GM23338 (cell line): ENCODE results near the gene PRKCI.

Experiments
- EZH2phosphoT487 ChIP-seq: fragments of 200-600 bp; sonication (generic); IDR thresholded peaks from one replicate; pipeline ENCODE4 v1.8.1; 2018; ENCODE audit warnings: antibody characterized with exemption; ENCODE audit not compliant: unreplicated experiment
- POLR2AphosphoS5 ChIP-seq: IDR thresholded peaks from 2 replicates; pipeline ENCODE4 v1.6.1; 2016; ENCODE audit warnings: antibody characterized with exemption, low read depth
- ZNF331 ChIP-seq: fragments of 250-450 bp; sonication (Bioruptor Pico); IDR thresholded peaks from 2 replicates; pipeline ENCODE4 v1.5.0; 2020; ENCODE audit warnings: low read depth, mild to moderate bottlenecking, moderate library complexity
- TF ChIP-seq, protein P1 (sequence below): IDR thresholded peaks from one replicate; pipeline ENCODE4 v1.6.1; 2018; ENCODE audit warnings: antibody characterized with exemption; ENCODE audit not compliant: unreplicated experiment
- TF ChIP-seq, protein P2 (sequence below), 2 experiments: fragments of 200-600 bp in 1 of 2; sonication (generic) in 1 of 2; conservative IDR thresholded peaks; 2 replicates each; pipeline versions ENCODE4 v1.5.1 to v1.6.1; 2016 to 2017; ENCODE audit warnings: antibody characterized with exemption in 2 of 2, low read depth in 2 of 2, mild to moderate bottlenecking in 2 of 2, moderate library complexity in 1 of 2

GRCh38 chr3:170226426-170226960, 4.3 kb downstream of the PRKCI start:
- TF ChIP-seq, protein P1, sequence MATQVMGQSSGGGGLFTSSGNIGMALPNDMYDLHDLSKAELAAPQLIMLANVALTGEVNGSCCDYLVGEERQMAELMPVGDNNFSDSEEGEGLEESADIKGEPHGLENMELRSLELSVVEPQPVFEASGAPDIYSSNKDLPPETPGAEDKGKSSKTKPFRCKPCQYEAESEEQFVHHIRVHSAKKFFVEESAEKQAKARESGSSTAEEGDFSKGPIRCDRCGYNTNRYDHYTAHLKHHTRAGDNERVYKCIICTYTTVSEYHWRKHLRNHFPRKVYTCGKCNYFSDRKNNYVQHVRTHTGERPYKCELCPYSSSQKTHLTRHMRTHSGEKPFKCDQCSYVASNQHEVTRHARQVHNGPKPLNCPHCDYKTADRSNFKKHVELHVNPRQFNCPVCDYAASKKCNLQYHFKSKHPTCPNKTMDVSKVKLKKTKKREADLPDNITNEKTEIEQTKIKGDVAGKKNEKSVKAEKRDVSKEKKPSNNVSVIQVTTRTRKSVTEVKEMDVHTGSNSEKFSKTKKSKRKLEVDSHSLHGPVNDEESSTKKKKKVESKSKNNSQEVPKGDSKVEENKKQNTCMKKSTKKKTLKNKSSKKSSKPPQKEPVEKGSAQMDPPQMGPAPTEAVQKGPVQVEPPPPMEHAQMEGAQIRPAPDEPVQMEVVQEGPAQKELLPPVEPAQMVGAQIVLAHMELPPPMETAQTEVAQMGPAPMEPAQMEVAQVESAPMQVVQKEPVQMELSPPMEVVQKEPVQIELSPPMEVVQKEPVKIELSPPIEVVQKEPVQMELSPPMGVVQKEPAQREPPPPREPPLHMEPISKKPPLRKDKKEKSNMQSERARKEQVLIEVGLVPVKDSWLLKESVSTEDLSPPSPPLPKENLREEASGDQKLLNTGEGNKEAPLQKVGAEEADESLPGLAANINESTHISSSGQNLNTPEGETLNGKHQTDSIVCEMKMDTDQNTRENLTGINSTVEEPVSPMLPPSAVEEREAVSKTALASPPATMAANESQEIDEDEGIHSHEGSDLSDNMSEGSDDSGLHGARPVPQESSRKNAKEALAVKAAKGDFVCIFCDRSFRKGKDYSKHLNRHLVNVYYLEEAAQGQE = no peak
- TF ChIP-seq, protein P2, sequence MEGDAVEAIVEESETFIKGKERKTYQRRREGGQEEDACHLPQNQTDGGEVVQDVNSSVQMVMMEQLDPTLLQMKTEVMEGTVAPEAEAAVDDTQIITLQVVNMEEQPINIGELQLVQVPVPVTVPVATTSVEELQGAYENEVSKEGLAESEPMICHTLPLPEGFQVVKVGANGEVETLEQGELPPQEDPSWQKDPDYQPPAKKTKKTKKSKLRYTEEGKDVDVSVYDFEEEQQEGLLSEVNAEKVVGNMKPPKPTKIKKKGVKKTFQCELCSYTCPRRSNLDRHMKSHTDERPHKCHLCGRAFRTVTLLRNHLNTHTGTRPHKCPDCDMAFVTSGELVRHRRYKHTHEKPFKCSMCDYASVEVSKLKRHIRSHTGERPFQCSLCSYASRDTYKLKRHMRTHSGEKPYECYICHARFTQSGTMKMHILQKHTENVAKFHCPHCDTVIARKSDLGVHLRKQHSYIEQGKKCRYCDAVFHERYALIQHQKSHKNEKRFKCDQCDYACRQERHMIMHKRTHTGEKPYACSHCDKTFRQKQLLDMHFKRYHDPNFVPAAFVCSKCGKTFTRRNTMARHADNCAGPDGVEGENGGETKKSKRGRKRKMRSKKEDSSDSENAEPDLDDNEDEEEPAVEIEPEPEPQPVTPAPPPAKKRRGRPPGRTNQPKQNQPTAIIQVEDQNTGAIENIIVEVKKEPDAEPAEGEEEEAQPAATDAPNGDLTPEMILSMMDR (conservative IDR thresholded peaks at IDR 0.05; ENCODE audit: low read depth in 2 of 2) = no peak
- TF ChIP-seq EZH2phosphoT487 (no peak), POLR2AphosphoS5 (no peak), ZNF331 (CRISPR knock-in tag) (no peak)
